GM19372 (cell line): ENCODE results near the gene CYSRT1.

ENCODE experiments used
- ATAC-seq: cut with Tn5 transposase; IDR thresholded peaks from one replicate; pipeline ENCODE4 v1.9.1; 2021; ENCODE audit warnings: mild to moderate bottlenecking, low read depth, moderate library complexity; ENCODE audit not compliant: unreplicated experiment

The CYSRT1 gene

DNA sequence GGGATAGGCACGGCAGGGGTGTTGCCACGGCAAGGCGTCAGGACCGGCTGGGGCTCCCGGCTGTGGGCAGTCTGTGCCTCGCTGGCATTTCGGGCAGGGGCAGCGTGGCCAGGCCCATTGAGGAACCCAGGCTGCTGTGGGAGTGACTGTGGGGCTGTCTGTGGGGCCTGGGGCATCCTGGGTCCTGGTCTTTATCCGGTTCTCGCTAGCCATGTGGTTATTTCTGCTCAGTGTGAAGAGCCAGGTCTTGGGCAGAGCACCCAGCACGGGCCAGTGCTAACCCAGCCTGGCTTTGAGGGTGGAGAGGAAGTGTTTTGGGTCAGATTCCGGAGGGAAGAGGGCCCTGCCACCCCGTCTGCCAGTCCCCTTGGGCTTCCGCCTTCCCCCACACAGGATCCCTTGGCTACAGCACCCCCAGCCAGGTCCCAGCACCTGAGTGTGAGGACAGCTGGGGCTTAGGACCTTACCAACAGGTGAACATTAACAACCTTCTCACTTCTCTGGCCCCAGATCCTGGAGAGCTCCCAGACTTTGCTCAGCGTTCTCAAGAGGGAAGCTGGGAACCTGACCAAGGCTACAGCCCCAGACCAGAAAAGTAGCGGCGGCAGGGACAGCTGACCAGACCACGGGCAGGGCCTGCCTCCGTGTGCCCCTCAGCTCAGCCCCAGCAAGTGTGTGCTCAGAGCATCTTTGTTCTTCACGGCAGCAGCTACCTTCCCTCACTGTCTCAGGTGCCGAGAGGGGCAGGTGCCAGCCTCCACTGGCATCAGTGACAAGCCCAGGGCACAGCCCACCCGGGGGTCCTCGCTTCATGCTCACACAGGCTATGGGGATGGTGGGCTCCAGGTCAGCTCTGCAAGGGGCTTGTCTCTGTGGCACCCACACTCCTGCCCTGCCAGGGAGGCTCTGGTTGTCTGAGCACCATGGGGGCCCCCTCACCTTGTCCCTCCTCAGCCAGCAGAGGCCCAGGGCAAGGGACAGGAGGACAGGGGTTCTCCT is 35.4 kb upstream of the CYSRT1 start:
- no peak for ATAC-seq

DNA sequence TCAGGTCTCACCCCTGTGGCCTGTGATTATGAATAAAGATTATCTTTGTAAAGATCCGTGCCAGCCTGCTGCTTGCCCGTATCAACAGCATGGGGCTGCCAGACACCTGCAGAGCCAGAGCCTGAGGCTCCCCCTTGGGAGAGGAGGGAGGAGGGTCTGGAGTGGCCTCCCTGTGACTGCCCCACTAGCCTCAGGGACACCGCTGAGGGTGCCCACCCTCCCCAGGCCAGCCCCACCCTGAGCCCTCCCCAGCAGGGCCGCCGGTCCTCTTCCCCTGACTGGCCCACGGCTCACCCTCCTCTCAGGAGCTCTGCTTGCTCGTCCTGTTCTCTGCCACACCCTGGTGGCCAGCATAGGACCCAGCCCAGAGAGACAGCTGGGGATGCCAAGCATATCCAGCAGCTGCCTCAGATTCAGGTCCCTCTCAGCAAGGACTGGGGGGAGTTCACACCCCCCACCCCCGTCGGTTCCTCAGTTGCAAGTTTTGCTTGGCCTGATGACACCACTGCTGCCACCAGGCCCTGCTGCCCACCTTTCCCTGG is 34.6 kb upstream of the CYSRT1 start:
- no peak for ATAC-seq

DNA sequence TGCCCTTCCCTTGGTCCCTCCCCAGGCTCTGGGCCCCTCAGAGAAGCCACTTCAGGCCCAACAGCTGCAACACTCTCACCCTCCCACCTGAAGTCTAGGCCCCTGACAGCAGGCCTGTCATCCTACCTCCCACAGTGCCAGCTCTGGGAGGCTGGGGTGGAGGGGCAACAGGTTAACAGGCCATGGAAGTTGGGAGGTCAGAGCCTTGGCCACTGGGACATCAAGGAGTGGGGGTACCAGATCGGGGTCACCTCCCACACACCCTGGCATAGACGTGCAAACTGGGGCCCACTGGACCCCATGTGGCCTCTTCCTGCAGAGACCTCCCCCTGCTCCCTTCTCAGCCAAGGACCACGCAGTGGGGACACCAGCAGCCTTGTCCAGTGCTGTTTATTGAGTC is 33.7 kb upstream of the CYSRT1 start:
- ATAC-seq = no peak

DNA sequence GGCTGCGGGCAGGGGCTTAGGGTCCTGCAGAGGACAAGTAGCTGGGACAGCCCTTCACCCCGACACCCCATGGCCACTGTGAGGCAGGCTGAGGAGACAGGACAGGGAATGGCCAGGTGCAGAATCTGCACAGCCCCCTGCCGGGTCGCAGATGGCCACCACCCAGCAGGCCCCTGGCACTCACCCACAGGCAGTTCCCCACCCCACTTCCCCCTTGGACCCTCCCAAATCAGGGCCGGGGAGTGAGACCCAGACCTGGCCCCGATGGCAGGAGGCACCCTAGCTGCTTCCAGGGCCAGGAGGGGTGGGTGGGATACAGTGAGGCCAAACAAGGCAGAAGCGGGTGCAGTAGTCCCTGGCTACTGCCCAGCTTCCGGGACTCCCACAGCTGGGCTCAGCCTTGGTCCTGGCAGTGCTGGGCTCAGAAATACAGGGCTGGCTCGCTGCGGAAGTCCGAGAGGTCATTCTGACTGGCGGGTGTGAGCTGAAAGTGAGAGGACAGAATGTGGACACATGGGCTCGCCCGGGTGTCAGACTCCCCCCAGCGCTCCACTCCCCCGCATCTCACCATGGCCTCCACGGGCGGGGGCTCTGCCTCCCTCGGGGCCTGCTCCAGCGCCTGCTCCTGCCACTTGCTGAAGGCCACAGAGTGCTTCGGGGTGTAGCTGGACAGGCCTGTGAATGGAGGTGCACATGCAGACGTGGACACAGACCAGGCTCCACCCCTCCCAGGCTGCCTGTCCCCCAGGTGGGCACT is 33.1 kb upstream of the CYSRT1 start:
- ATAC-seq = no peak

- no peak for ATAC-seq
Measured at GRCh38 chr9:137192448-137192780, 32.6 kb upstream of the CYSRT1 start.

GRCh38 chr9:137192859-137193258 is 32.1 kb upstream of the CYSRT1 start:
- no peak for ATAC-seq

DNA sequence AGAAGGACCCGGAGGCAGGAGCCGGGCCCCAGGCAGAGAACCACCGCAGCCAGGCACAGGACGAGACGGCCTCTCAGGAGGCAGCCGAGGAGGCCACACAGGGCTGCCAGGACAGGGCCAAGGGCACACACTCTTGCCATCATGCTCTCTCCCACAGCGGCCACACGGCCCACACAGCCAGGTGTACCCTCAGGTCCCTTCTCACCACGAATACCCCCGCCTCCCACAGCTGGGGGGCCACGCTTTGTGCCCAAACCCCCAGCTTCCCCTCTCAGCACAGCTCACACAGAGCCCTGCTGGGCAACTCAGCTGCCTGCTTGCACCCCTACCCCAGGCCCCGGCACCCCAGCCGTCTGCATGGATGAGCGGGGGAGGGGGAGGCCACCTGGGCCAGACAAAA is 31.2 kb upstream of the CYSRT1 start:
- ATAC-seq = no peak

DNA sequence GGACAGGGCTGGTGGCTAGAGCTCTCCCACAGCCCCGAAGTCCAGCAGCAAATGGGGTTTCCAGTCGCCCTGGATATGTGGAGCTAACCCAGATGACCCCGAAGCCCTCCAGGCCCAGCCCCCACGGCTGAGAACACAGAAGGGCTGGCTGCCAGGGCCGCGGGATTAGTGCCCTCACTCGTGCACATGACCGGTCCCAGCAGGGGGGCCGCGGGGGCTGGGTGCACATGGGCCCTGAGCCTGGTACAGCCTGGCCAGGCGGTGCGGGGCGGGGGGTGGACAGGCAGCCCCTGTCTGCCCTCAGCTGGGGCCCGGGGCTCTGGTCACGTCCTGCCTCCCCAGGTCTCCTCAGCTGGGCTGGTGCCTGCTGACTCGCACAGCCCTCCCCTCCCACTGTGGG is 30.6 kb upstream of the CYSRT1 start:
- no peak for ATAC-seq

DNA sequence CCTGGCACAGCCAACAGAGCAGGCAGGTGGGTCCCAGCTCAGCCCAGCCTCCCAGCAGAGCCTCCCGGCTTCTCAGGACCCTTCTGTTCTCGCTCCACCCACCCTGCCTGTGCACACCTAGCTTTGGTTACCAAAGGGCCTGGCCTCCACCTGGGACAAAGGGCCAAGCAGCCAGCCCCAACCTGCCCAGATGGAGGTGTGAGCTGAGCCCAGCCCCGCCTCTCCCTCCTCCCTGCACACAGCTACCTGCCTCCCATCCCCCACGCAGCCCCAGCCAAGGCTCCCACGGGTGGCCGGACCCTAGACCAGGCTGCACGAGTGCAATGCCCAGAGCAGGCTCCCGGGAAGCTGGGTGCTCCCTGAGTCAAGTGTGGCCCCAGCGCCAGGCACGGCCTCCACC is 30.1 kb upstream of the CYSRT1 start:
- ATAC-seq = no peak

DNA sequence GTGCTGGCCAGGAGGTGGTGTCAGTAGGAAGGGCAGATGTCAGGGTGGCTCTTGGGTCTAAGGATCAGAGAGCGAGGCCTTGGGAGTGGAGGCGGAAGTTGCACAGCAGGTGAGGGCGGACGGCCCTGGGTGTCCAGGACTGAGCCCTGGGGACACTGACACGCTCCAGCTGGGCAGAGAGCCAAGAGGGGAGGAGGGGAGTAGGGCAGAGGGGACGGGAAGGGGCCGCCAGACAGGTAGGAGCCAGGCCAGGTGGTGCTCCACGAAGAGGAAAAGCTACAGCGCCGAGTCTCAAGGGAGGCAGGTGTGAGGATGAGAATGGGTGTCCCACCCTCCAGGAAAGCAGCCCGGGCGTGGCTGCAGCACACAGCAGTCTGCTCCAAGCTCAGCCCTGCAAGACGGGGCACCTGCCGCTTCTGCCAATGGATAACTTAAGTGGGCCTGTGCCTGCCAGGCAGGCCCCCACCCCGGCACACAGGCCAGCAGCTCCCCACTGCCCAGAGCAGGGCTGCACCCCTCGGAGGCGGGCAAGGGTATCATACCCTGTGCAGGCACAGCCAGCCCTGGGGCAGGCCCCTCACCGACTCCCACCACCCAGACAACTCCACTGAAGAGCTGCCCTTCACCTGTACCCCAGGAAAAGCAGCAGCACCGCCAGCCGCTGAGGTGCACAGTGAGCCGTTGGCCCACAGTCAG is 29.3 kb upstream of the CYSRT1 start:
- ATAC-seq = no peak

GRCh38 chr9:137198051-137198901 is 26.7 kb upstream of the CYSRT1 start:
- no peak for ATAC-seq

DNA sequence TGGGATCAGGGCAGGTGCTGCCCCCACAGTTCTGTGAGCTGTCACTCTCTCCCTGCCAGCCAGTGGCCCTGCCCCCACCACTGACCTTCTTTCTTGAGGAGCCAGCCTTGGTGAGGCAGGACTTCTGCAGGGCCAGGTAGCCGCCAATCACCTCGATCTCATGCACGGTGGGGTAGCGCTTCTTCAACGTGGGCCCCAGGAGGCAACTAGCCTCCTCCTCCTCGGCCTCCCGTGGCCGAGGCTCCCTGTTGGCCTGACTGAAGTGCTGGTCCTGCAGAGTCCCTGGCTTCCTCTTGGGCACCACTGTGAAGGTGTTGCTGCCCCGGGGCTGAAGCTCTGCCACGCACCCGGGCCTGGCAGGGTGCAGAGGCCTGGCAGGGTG is 26.1 kb upstream of the CYSRT1 start:
- ATAC-seq = no peak

DNA sequence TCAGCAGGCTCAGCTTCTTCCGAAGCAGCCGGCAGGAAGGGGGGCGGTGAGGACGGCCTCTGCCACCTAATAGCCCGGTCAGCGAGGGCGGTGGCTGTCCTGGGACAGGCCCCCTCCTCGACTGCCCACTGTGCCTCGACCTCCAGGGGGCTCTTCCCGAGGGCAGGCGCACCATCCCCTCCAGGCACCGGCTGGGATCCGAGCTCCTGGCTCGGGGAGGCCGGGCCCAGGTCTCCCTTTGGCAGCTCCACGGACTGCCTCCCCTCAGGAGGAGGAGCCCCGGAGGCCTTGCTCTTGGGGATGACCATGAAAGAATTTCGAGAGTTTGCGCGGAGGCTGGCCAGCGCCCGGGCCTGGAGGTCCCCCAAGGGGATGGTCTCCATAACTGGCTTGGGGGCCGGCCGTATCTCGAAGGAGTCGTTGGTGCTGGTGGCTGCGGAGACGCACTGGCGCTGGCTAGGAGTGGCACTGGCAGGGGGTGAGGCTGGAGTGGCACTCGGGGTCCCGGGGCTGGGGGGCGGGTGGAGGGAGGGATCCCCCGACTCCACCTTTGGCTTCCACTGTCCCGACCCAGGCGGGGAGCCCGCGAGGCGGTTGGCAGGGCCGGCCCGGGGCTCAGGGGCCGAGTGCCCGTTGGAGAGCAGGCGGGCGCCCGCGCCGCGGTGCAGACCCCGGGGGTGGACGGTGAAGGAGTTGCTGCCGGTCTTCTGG is 25.4 kb upstream of the CYSRT1 start:
- no peak for ATAC-seq

DNA sequence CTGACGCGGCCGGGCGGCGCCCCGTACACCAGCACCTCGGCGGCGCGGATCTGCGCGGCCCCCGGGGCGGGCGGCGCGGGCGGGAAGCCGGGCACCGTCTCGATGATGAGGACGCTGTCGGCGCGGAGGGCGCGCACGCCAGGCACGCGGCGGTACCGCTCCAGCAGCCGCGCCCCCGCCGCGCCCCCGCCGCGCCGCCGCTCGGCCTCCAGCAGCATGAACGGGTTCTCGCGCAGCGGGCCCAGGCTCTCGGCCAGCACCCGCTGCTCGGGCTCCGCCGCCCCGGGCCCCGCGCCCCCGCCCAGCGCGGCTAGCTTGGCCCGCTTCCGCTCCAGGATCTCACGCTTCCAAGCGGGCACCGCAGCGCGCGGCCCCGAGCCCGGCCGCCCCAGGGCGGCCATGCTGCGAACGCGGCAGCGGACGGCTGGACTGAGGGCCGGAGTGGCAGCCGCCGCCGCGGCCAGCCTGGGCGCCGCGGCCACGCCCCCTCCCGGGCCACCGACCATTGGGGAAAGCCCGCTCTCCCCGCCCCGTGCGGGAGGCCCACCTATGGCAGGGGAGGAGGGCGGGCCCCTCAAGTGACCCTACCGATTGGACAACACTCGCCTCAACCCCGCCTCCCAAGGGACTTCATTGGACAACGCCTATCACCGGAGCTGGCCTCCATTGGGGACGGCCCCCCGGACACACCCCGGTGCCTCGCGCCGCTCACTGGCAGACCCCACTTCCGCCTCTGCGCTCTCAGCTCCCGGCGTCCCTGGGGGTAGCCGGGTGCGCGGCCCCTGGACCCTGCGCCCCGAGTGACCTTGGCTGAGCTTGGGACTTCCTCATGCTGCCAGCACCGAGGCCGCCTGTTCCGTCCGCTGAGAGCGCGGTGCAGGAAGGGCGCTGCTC is 24.4 kb upstream of the CYSRT1 start, which contains the start of gene TPRN:
TPRN (minus strand) TSS at position 431 of the 894 bp plus-strand sequence; CDS start at position 401, 30 bp downstream.
- ATAC-seq = peak; percentile 90

DNA sequence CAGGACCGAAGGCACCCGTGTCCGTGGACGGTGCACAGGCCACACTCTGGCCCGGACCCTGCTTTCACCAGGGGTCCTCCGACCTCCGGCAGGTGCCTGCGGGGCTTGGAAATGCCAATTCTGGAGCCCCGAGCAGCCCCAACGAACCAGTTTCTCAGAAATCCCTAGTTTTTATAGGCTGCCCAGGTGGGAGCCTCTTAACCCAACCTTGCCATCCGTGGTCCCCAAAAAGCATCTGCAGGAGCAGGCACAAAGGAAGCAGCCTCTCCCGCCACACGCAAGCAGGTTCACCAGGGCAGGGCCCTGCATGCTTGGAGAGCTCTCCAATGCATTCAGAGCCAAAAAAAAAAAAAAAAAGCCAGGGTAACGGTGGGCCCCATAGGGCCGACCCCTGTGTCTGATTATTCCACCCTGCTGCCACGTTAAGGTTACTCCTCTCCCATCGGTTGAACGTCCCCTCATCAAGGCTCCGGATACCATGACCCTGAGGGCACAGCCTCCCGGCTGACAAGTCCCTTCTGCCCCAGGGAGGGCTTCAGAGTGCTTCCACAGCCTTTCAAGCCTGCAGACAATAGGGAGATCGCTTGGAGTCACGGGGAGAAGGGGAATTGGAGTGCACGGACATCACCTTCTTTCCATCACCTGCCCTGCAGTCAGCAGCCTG is 23.6 kb upstream of the CYSRT1 start:
- ATAC-seq = no peak

DNA sequence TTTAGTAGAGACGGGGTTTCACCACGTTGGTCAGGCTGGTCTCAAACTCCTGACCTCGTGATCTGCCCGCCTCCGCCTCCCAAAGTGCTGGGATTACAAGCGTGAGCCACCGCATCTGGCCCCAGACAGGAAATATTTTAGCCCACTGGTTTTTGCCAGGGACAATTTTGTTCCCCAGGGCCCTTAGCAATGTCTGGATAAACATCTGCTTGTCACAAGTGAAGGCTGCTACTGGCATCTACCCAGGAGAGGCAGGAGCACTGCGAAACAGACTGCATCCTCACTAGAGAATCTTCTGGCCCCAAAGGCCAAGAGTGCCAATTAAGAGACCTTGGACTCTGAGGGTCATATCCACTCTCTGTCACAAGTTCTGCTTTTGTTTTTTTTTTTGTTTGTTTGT is 22.0 kb upstream of the CYSRT1 start:
- no peak for ATAC-seq

GRCh38 chr9:137204731-137205125 is 20.2 kb upstream of the CYSRT1 start:
- no peak for ATAC-seq
